Neural progenitor cell (in vitro differentiated cells): ENCODE measurements around the gene ZNRF1. TPM values are rescaled to one million over a fixed set of nuclear protein-coding genes. Genes with fewer than 3 reads are reported as not detected.
A peak's percentile ranks its signal among the peaks of the same experiment; 100 is the strongest.

ENCODE experiments used
- DNase-seq: peaks from one replicate; pipeline ENCODE4 v3.0.0-alpha.2; 2016; ENCODE audit warnings: low spot score
- H2AFZ ChIP-seq: fragments of 200-600 bp; sonication (generic); replicated peaks from 2 replicates; pipeline ENCODE4 v1.6.1; 2016; ENCODE audit warnings: antibody characterized with exemption
- H3F3A ChIP-seq: fragments of 200-600 bp; sonication (generic); 2 replicates; pipeline ENCODE4 v1.6.1; 2016; ENCODE audit warnings: antibody characterized with exemption, low read depth
- H3K27ac ChIP-seq: fragments of 200-600 bp; sonication (generic); 2 replicates; pipeline ENCODE4 v1.5.1; 2016; ENCODE audit warnings: mild to moderate bottlenecking
- H3K27me3 ChIP-seq: fragments of 200-600 bp; sonication (generic); 2 replicates; pipeline ENCODE4 v1.6.1; 2016; ENCODE audit warnings: mild to moderate bottlenecking, moderate library complexity
- H3K36me3 ChIP-seq: fragments of 200-600 bp; sonication (generic); 2 replicates; pipeline ENCODE4 v1.5.1; 2016
- H3K4me1 ChIP-seq: fragments of 200-600 bp; sonication (generic); 2 replicates; pipeline ENCODE4 v1.6.1; 2016; ENCODE audit warnings: mixed run types
- H3K4me2 ChIP-seq: fragments of 200-600 bp; sonication (generic); 2 replicates; pipeline ENCODE4 v1.6.1; 2016
- H3K4me3 ChIP-seq: fragments of 200-600 bp; sonication (generic); 2 replicates; pipeline ENCODE4 v1.5.1; 2016
- H3K79me2 ChIP-seq: fragments of 200-600 bp; sonication (generic); 2 replicates; pipeline ENCODE4 v1.6.1; 2016; ENCODE audit warnings: low read depth
- H3K9ac ChIP-seq: fragments of 200-600 bp; sonication (generic); 2 replicates; pipeline ENCODE4 v1.6.1; 2016
- H3K9me3 ChIP-seq: fragments of 200-600 bp; sonication (generic); 2 replicates; pipeline ENCODE4 v1.5.1; 2016; ENCODE audit warnings: low read depth
- H4K20me1 ChIP-seq: fragments of 200-600 bp; sonication (generic); 2 replicates; pipeline ENCODE4 v1.6.1; 2016; ENCODE audit warnings: low read depth
- H3K27ac Mint-ChIP-seq: 3 replicates; pipeline ENCODE4 v1.8.0; 2021; ENCODE audit warnings: mixed read lengths
- H3K27me3 Mint-ChIP-seq: 2 replicates; pipeline ENCODE4 v1.8.0; 2022; ENCODE audit warnings: low read depth, mild to moderate bottlenecking, inconsistent platforms, moderate library complexity, mixed read lengths; ENCODE audit not compliant: insufficient read depth
- H3K36me3 Mint-ChIP-seq: 3 replicates; pipeline ENCODE4 v1.8.0; 2021; ENCODE audit warnings: mixed read lengths
- H3K4me1 Mint-ChIP-seq: 3 replicates; pipeline ENCODE4 v1.8.0; 2021; ENCODE audit warnings: mixed read lengths
- H3K4me3 Mint-ChIP-seq: 3 replicates; pipeline ENCODE4 v1.8.0; 2021; ENCODE audit warnings: mild to moderate bottlenecking, moderate library complexity, mixed read lengths
- H3K9me3 Mint-ChIP-seq: 3 replicates; pipeline ENCODE4 v1.8.0; 2020; ENCODE audit warnings: mixed read lengths
- CTCF ChIP-seq: fragments of 200-600 bp; sonication (generic); IDR thresholded peaks from 2 replicates; pipeline ENCODE4 v1.5.1; 2017; ENCODE audit warnings: antibody characterized with exemption, mild to moderate bottlenecking
- EZH2 ChIP-seq: fragments of 200-600 bp; sonication (generic); IDR thresholded peaks from 2 replicates; pipeline ENCODE4 v1.6.1; 2017; ENCODE audit warnings: antibody characterized with exemption, mild to moderate bottlenecking, moderate library complexity
- EZH2phosphoT487 ChIP-seq: fragments of 200-600 bp; sonication (generic); IDR thresholded peaks from 2 replicates; pipeline ENCODE4 v1.6.1; 2017; ENCODE audit warnings: antibody characterized with exemption
- total RNA-seq: library from RNA; depleted of rRNA; stranded (reverse); fragments of >200 nt; gene quantifications from 2 replicates; pipeline ENCODE4 v1.2.3, GENCODE V29; 2015; ENCODE audit warnings: low replicate concordance

Gene ZNRF1
- total RNA-seq, 1 donor from 2014 or later, result 9.3 TPM

- Histone ChIP-seq H3K4me1 (peaks cover 17% of the 10 kb centered on the region), H4K20me1 (peaks cover 27% of the 10 kb centered on the region), H2AFZ (no peak overlapping the region), H3K9ac (no peak overlapping the region), H3K36me3 (no peaks in the 10 kb centered on the region), H3K27me3 (no peaks in the 10 kb centered on the region), H3K9me3 (no peaks in the 10 kb centered on the region), H3K4me2 (no peak overlapping the region), H3F3A (peaks cover 15% of the 10 kb centered on the region), H3K79me2 (peaks cover 29% of the 10 kb centered on the region), H3K4me3 (no peak overlapping the region), H3K27ac (no peak overlapping the region)
- no peak overlapping the region for H3K4me3 Mint-ChIP-seq
- TF ChIP-seq EZH2phosphoT487, result no peak
- no peak for TF ChIP-seq CTCF
- TF ChIP-seq EZH2, result no peak
- peaks cover 2% of the 10 kb centered on the region for H3K27me3 Mint-ChIP-seq
- no peaks in the 10 kb centered on the region for H3K9me3 Mint-ChIP-seq
- H3K4me1 Mint-ChIP-seq, result peaks cover 23% of the 10 kb centered on the region
- H3K27ac Mint-ChIP-seq, result no peak overlapping the region
- DNase-seq, result no peak
- peaks cover 2% of the 10 kb centered on the region for H3K36me3 Mint-ChIP-seq
These were observed 1.8 kb upstream of the ZNRF1 start for GRCh38 chr16:74997042-74997491.

GRCh38 chr16:74999219-74999608 lies 390 bp downstream of the ZNRF1 start:
- peaks cover 15% of the 10 kb centered on the region for H3F3A ChIP-seq
- Mint-ChIP-seq H3K27me3 (no peaks in the 10 kb centered on the region), H3K4me1 (peaks cover 32% of the 10 kb centered on the region), H3K27ac (no peak overlapping the region), H3K9me3 (no peaks in the 10 kb centered on the region), H3K36me3 (peaks cover 15% of the 10 kb centered on the region), H3K4me3 (peak overlapping the region; percentile 88)
- no peaks in the 10 kb centered on the region for H3K27me3 ChIP-seq
- no peak for DNase-seq
- no peaks in the 10 kb centered on the region for H3K9me3 ChIP-seq
- H4K20me1 ChIP-seq, result peaks cover 48% of the 10 kb centered on the region
- H3K4me3 ChIP-seq, result peak overlapping the region; percentile 100
- H3K4me1 ChIP-seq, result peaks cover 17% of the 10 kb centered on the region
- peak overlapping the region; percentile 58 for H3K9ac ChIP-seq
- peaks cover 51% of the 10 kb centered on the region for H3K79me2 ChIP-seq
- TF ChIP-seq EZH2phosphoT487 (no peak), EZH2 (no peak), CTCF (no peak)
- peak overlapping the region; percentile 42 for H3K27ac ChIP-seq
- peak overlapping the region; percentile 99 for H3K4me2 ChIP-seq
- no peaks in the 10 kb centered on the region for H3K36me3 ChIP-seq
- peak overlapping the region; percentile 77 for H2AFZ ChIP-seq

- H3K27me3 ChIP-seq, result no peaks in the 10 kb centered on the region
- H3K4me3 ChIP-seq, result peak overlapping the region; percentile 100
- peaks cover 54% of the 10 kb centered on the region for H4K20me1 ChIP-seq
- no peaks in the 10 kb centered on the region for H3K9me3 Mint-ChIP-seq
- no peaks in the 10 kb centered on the region for H3K36me3 ChIP-seq
- peak; percentile 31 for TF ChIP-seq CTCF
- no peak for TF ChIP-seq EZH2phosphoT487
- TF ChIP-seq EZH2, result no peak
- no peaks in the 10 kb centered on the region for H3K9me3 ChIP-seq
- H3K27ac ChIP-seq, result peak overlapping the region; percentile 42
- peaks cover 15% of the 10 kb centered on the region for H3F3A ChIP-seq
- DNase-seq, result peak; percentile 58
- peak overlapping the region; percentile 77 for H2AFZ ChIP-seq
- H3K4me1 Mint-ChIP-seq, result peaks cover 32% of the 10 kb centered on the region
- no peak overlapping the region for H3K27ac Mint-ChIP-seq
- peaks cover 57% of the 10 kb centered on the region for H3K79me2 ChIP-seq
- H3K4me3 Mint-ChIP-seq, result peak overlapping the region; percentile 93
- H3K27me3 Mint-ChIP-seq, result no peaks in the 10 kb centered on the region
- H3K9ac ChIP-seq, result peak overlapping the region; percentile 58
- peaks cover 17% of the 10 kb centered on the region for H3K36me3 Mint-ChIP-seq
- H3K4me2 ChIP-seq, result peak overlapping the region; percentile 99
- H3K4me1 ChIP-seq, result peaks cover 17% of the 10 kb centered on the region
These were observed 1.0 kb downstream of the ZNRF1 start for GRCh38 chr16:74999609-75000480.
